A673 (cell line): Measurements from ENCODE around the gene FGD6. TPM values are rescaled to one million over a fixed set of nuclear protein-coding genes. Genes with fewer than 3 reads are reported as not detected.
A peak's percentile ranks its signal among the peaks of the same experiment; 100 is the strongest.

Experiments
- BruUV-seq: library from RNA; stranded (reverse); fragments of 400-500 nt; replicated peaks from 2 replicates; lab custom pipeline; 2021; lab: Mats Ljungman, UMichigan
- CTCF ChIA-PET: fragments of 300-600 bp; sonication (Branson Sonifier 250); formaldehyde crosslinking; loops from one replicate; lab custom pipeline; 2022; ENCODE audit warnings: antibody characterized with exemption; lab: Charles Lee
- POLR2A ChIA-PET: fragments of 300-600 bp; sonication (Branson Sonifier 250); formaldehyde crosslinking; loops from one replicate; lab custom pipeline; 2022; ENCODE audit warnings: antibody characterized with exemption; ENCODE audit not compliant: low non-redundant PET; lab: Charles Lee
- DNase-seq: peaks from one replicate; pipeline ENCODE4 v3.0.0-alpha.2; 2015; ENCODE audit warnings: low spot score
- H3K27ac ChIP-seq: fragments of 200-600 bp; sonication (generic); 2 replicates; pipeline ENCODE4 v1.5.1; 2016; ENCODE audit warnings: mixed run types, low read depth, mild to moderate bottlenecking, mixed read lengths, antibody characterized with exemption, low read length; ENCODE audit not compliant: poor library complexity, severe bottlenecking
- H3K27me3 ChIP-seq: fragments of 200-600 bp; sonication (generic); replicated peaks from 2 replicates; pipeline ENCODE4 v1.6.1; 2017; ENCODE audit warnings: mixed run types, low read depth, mild to moderate bottlenecking, mixed read lengths, antibody characterized with exemption, low read length; ENCODE audit not compliant: insufficient read depth, poor library complexity
- H3K36me3 ChIP-seq: fragments of 200-600 bp; sonication (generic); 2 replicates; pipeline ENCODE4 v1.6.1; 2016; ENCODE audit warnings: mixed run types, mild to moderate bottlenecking, mixed read lengths, antibody characterized with exemption, low read length; ENCODE audit not compliant: insufficient read depth, poor library complexity, severe bottlenecking
- H3K4me1 ChIP-seq: fragments of 200-600 bp; sonication (generic); 2 replicates; pipeline ENCODE4 v1.6.1; 2017; ENCODE audit warnings: mixed run types, mild to moderate bottlenecking, mixed read lengths, antibody characterized with exemption, low read length; ENCODE audit not compliant: insufficient read depth, poor library complexity, severe bottlenecking
- H3K4me3 ChIP-seq: fragments of 200-600 bp; sonication (generic); 2 replicates; pipeline ENCODE4 v1.5.1; 2016; ENCODE audit warnings: low read depth, mixed run types, mild to moderate bottlenecking, mixed read lengths, low read length; ENCODE audit not compliant: poor library complexity, severe bottlenecking
- H3K9me3 ChIP-seq: fragments of 200-600 bp; sonication (generic); 2 replicates; pipeline ENCODE4 v1.6.1; 2016; ENCODE audit warnings: mixed run types, low read depth, mild to moderate bottlenecking, mixed read lengths, antibody characterized with exemption, low read length; ENCODE audit not compliant: poor library complexity, severe bottlenecking
- EZH2 ChIP-seq: fragments of 200-600 bp; sonication (generic); IDR thresholded peaks from 2 replicates; pipeline ENCODE4 v1.6.1; 2017; ENCODE audit warnings: borderline replicate concordance, low read depth, mild to moderate bottlenecking, mixed read lengths, antibody characterized with exemption, low read length; ENCODE audit not compliant: poor library complexity, severe bottlenecking
- intact Hi-C: fragments of 100-400 bp; cut with micrococcal nuclease; formaldehyde crosslinking; loops from one replicate; pipeline ENCODE4 v1.10.0; 2022; ENCODE audit not compliant: unreplicated experiment
- total RNA-seq: library from RNA; stranded (reverse); gene quantifications from 2 replicates; pipeline ENCODE4 v1.2.3, GENCODE V29; 2021
- TF ChIP-seq, protein P1 (sequence below): fragments of 300-800, 200-600 bp; sonication (generic); conservative IDR thresholded peaks from 2 replicates; pipeline ENCODE4 v1.5.1; 2017; ENCODE audit warnings: low read depth, mild to moderate bottlenecking, antibody characterized with exemption, low read length, moderate library complexity, mixed read lengths

The FGD6 gene
- total RNA-seq, 1 experiment from 2014 or later: 11.7 TPM

DNA sequence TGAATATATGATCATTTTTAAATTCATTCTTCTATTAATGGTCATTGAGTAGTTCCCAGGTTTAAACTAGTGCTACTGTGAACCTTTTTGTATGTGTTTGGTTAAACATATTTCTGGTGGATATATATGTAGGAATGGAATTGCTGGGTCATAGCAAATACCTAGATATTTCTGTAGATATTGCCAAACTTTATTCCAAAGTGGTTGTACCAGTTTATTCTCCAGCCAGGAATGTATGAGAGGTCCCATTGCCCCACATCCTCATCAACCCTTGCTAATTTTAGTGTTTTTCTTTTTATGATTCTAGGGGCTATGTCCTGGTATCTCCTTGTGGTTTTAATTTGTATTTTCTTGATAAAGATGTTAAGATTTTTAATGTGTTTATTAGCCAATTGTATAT, 3.5 kb upstream of the FGD6 start:
- ChIA-PET CTCF (no interaction called here), POLR2A (interaction anchor here (0.6 kb wide), 1 partner anchor 66 kb away, joined by 3 read pairs; no protein-coding TSS in a partner anchor)
- no peaks in the 10 kb centered on the region for H3K9me3 ChIP-seq
- peaks cover 13% of the 10 kb centered on the region for H3K4me1 ChIP-seq
- DNase-seq: no peak
- intact Hi-C loops: no loop called here
- BruUV-seq: no TSS peak
- H3K27me3 ChIP-seq: no peaks in the 10 kb centered on the region
- no peak overlapping the region for H3K27ac ChIP-seq
- H3K36me3 ChIP-seq: peaks cover 10% of the 10 kb centered on the region
- no peak for TF ChIP-seq EZH2
- TF ChIP-seq, protein P1, sequence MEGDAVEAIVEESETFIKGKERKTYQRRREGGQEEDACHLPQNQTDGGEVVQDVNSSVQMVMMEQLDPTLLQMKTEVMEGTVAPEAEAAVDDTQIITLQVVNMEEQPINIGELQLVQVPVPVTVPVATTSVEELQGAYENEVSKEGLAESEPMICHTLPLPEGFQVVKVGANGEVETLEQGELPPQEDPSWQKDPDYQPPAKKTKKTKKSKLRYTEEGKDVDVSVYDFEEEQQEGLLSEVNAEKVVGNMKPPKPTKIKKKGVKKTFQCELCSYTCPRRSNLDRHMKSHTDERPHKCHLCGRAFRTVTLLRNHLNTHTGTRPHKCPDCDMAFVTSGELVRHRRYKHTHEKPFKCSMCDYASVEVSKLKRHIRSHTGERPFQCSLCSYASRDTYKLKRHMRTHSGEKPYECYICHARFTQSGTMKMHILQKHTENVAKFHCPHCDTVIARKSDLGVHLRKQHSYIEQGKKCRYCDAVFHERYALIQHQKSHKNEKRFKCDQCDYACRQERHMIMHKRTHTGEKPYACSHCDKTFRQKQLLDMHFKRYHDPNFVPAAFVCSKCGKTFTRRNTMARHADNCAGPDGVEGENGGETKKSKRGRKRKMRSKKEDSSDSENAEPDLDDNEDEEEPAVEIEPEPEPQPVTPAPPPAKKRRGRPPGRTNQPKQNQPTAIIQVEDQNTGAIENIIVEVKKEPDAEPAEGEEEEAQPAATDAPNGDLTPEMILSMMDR: no peak
- no peak overlapping the region for H3K4me3 ChIP-seq

DNA sequence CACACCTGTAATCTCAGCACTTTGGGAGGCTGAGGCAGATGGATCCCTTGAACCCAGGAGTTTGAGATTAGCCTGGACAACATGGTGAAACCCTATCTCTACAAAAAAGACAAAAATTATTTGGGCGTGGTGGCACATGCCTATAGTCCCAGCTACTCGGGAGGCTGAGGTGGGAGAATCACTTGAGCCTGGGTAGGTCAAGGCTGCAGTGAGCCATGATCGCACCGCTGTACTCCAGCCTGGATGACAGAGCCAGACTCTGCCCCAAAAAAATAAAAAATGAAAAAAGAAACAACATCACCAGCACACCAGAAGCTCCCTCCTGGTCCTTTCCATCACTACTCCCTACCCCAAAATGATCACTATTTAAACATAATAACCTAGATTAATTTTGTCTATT, 2.9 kb upstream of the FGD6 start:
- intact Hi-C loops: no loop called here
- DNase-seq: no peak
- BruUV-seq: no TSS peak
- Histone ChIP-seq H3K36me3 (peaks cover 10% of the 10 kb centered on the region), H3K27me3 (no peaks in the 10 kb centered on the region), H3K4me1 (peaks cover 17% of the 10 kb centered on the region), H3K9me3 (no peaks in the 10 kb centered on the region), H3K27ac (no peak overlapping the region), H3K4me3 (peak overlapping the region; percentile 76)
- ChIA-PET CTCF (no interaction called here), POLR2A (no interaction called here)
- TF ChIP-seq EZH2: no peak
- TF ChIP-seq, protein P1: no peak

DNA sequence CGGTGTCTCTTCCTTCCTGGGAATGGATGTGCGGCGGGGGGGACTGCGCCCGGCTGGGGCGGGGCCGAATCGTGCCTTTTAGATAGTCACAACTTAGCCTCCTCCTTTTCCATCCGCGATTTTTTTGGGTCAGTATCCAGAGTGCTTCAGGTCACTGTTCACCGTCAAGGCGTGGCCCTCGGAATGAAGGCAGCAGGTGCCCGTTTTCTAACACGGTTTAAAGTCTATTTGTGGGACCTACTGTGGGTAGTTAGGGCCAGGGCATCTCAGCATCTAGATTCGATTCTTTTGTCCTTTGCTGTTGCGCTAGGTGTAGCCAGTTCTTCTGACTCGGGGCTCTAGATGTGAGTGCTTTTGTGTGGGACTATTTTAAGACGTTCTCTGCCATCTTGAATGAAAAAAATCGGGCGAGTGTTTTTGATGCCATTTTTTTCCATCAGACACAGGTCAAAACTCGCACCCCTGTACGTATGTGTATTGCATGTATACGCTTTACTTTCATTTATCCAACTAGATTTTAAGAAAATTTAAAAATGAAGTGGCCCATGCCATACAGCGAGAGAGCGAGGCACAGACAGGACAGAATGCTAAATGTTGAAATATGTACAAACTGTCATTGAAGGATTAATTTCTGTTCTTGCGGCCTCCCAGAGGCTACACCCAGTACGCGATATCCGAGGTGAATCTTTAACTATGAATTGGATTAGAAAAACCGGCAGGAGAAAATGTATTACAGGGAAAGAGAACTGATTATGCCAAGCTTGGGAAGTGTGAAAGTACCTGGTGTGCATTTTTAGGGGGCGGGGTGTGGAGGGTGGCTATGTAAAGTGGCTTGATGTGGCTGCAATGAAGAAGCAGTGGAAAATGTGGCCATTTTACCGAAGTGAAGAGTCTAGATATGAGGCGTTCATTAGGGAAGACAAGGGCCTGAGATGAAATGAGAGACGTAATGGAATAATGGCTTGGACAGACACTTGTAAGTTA, 1.2 kb upstream of the FGD6 start:
- ChIA-PET CTCF (no interaction called here), POLR2A (no interaction called here)
- Histone ChIP-seq H3K9me3 (no peaks in the 10 kb centered on the region), H3K4me3 (peak overlapping the region; percentile 76), H3K27me3 (no peaks in the 10 kb centered on the region), H3K27ac (peak overlapping the region; percentile 90), H3K36me3 (no peaks in the 10 kb centered on the region), H3K4me1 (peaks cover 7% of the 10 kb centered on the region)
- peak; percentile 73 for DNase-seq
- BruUV-seq: TSS peak; percentile 64
- intact Hi-C loops: loop anchor here (5.0 kb wide), 2 partner anchors 86 to 259 kb away; no protein-coding TSS in a partner anchor
- no peak for TF ChIP-seq EZH2
- TF ChIP-seq, protein P1: no peak
